Right lung (tissue), 10 donors: ENCODE results near the gene MRE11. TPM values are rescaled to one million over a fixed set of nuclear protein-coding genes. Genes with fewer than 3 reads are reported as not detected.

ENCODE experiments used
- DNase-seq, 2 donors: peaks; one replicate each; pipeline ENCODE4 v3.0.0-alpha.2; 2013
- long read RNA-seq, 8 donors: transcript quantifications; one replicate each; lab custom pipeline, GENCODE V29; 2026
- polyA plus RNA-seq, 5 donors: library from polyadenylated mRNA; unstranded; fragments of 120-200 nt; gene quantifications; one replicate each; pipeline versions ENCODE4 v1.2.1 to v1.2.3, GENCODE V29; 2013; ENCODE audit warnings: inconsistent platforms in 1 of 5, low replicate concordance in 1 of 5; ENCODE audit not compliant: insufficient read length in 5 of 5, insufficient read depth in 1 of 5

The MRE11 gene
- polyA plus RNA-seq: 10 to 100 TPM; 22.6 to 62.0 (median 33.3) TPM
- long read RNA-seq, donor 1: 0 reads
- long read RNA-seq, donor 2, full-length matches to known transcripts: 1 of 1 reads
- long read RNA-seq, donor 2, partial matches to known transcripts: 0 of 1 reads
- long read RNA-seq, donor 2, other reads (novel, unspliced or antisense): 0 of 1 reads
- long read RNA-seq, donor 3, full-length matches to known transcripts: 2 of 2 reads
- long read RNA-seq, donor 3, partial matches to known transcripts: 0 of 2 reads
- long read RNA-seq, donor 3, other reads (novel, unspliced or antisense): 0 of 2 reads
- long read RNA-seq, donor 4, partial matches to known transcripts: 17 of 17 reads
- long read RNA-seq, donor 4, other reads (novel, unspliced or antisense): 0 of 17 reads
- long read RNA-seq, donor 5, full-length matches to known transcripts: 2 of 11 reads
- long read RNA-seq, donor 5, partial matches to known transcripts: 9 of 11 reads
- long read RNA-seq, donor 5, other reads (novel, unspliced or antisense): 0 of 11 reads
- long read RNA-seq, donor 6, full-length matches to known transcripts: 2 of 2 reads
- long read RNA-seq, donor 6, partial matches to known transcripts: 0 of 2 reads
- long read RNA-seq, donor 6, other reads (novel, unspliced or antisense): 0 of 2 reads
- long read RNA-seq, donor 7, full-length matches to known transcripts: 1 of 1 reads
- long read RNA-seq, donor 7, partial matches to known transcripts: 0 of 1 reads
- long read RNA-seq, donor 7, other reads (novel, unspliced or antisense): 0 of 1 reads
- long read RNA-seq, donor 8: 0 reads

GRCh38 chr11:94493281-94494125 lies at the start of gene MRE11, which contains the start of gene ANKRD49:
Gene MRE11, minus strand, starts transcription at chr11:94493844. Its CDS starts 1,043 bp downstream, at chr11:94492801.
Gene ANKRD49, plus strand, starts transcription at chr11:94493984. Its CDS starts 2,710 bp downstream, at chr11:94496694.
- DNase-seq: peak; percentile 96 to 97

- DNase-seq: no peak
These were observed 45.8 kb upstream of the MRE11 start for GRCh38 chr11:94539420-94539819.

GRCh38 chr11:94537031-94537600 lies 43.5 kb upstream of the MRE11 start:
- peak in 1 of 2 donors; percentile 29 for DNase-seq

- DNase-seq: no peak
These were observed 42.7 kb upstream of the MRE11 start for GRCh38 chr11:94536386-94536785.

GRCh38 chr11:94533696-94534630 lies 40.3 kb upstream of the MRE11 start:
- no peak for DNase-seq

- DNase-seq: no peak
These were observed 39.6 kb upstream of the MRE11 start for GRCh38 chr11:94533206-94533605.

- DNase-seq: no peak
These were observed 38.6 kb upstream of the MRE11 start for GRCh38 chr11:94532211-94532610.

GRCh38 chr11:94528551-94528950 lies 34.9 kb upstream of the MRE11 start:
- DNase-seq: no peak

- DNase-seq: no peak
These were observed 33.2 kb upstream of the MRE11 start for GRCh38 chr11:94526645-94527438.

GRCh38 chr11:94525546-94526324 lies 32.1 kb upstream of the MRE11 start:
- DNase-seq: peak in 1 of 2 donors; percentile 45

GRCh38 chr11:94524341-94524740 lies 30.7 kb upstream of the MRE11 start:
- no peak for DNase-seq

GRCh38 chr11:94521684-94522083 lies 28.0 kb upstream of the MRE11 start:
- DNase-seq: no peak

- no peak for DNase-seq
These were observed 25.9 kb upstream of the MRE11 start for GRCh38 chr11:94519478-94520084.

GRCh38 chr11:94518300-94518699 lies 24.7 kb upstream of the MRE11 start:
- no peak for DNase-seq

GRCh38 chr11:94516725-94517124 lies 23.1 kb upstream of the MRE11 start:
- no peak for DNase-seq

GRCh38 chr11:94515398-94515797 lies 21.8 kb upstream of the MRE11 start:
- no peak for DNase-seq

GRCh38 chr11:94513091-94513490 lies 19.4 kb upstream of the MRE11 start:
- no peak for DNase-seq
